Neural cell (in vitro differentiated cells): ENCODE measurements around the gene PTPN22.

Experiments used
- EZH2 ChIP-seq: fragments of 200-600, 300-800 bp; shearing (Covaris generic), sonication (generic); IDR thresholded peaks from 2 replicates; pipeline ENCODE4 v1.6.1; 2014; ENCODE audit warnings: antibody characterized with exemption, low read length, borderline replicate concordance, mild to moderate bottlenecking; ENCODE audit not compliant: insufficient read depth, poor library complexity, severe bottlenecking
- MXI1 ChIP-seq: fragments of 450-650 bp; conservative IDR thresholded peaks from 2 replicates; pipeline ENCODE4 v1.6.1; 2014; ENCODE audit warnings: antibody characterized with exemption, mild to moderate bottlenecking; ENCODE audit not compliant: poor library complexity, severe bottlenecking
- POLR2AphosphoS5 ChIP-seq: IDR thresholded peaks from 2 replicates; pipeline ENCODE4 v1.6.1; 2012
- RAD21 ChIP-seq: fragments of 450-650 bp; conservative IDR thresholded peaks from 2 replicates; pipeline ENCODE4 v1.6.1; 2014; ENCODE audit warnings: antibody characterized with exemption, mild to moderate bottlenecking, moderate library complexity
- REST ChIP-seq: IDR thresholded peaks from 2 replicates; pipeline ENCODE4 v1.6.1; 2012; ENCODE audit warnings: borderline replicate concordance
- SMC3 ChIP-seq: fragments of 450-650 bp; conservative IDR thresholded peaks from 2 replicates; pipeline ENCODE4 v1.6.1; 2014; ENCODE audit warnings: antibody characterized with exemption, mild to moderate bottlenecking, moderate library complexity; ENCODE audit not compliant: poor library complexity
- TAF1 ChIP-seq: IDR thresholded peaks from 2 replicates; pipeline ENCODE4 v1.6.1; 2012; ENCODE audit warnings: low read depth
- TF ChIP-seq, protein P1 (sequence below): fragments of 450-650 bp; IDR thresholded peaks from 2 replicates; pipeline ENCODE4 v1.5.1; 2014; ENCODE audit warnings: antibody characterized with exemption, mild to moderate bottlenecking, moderate library complexity; ENCODE audit not compliant: poor library complexity, severe bottlenecking

GRCh38 chr1:113813218-113813617, 58.3 kb downstream of the PTPN22 start:
- TF ChIP-seq SMC3 (no peak), MXI1 (no peak), REST (no peak), POLR2AphosphoS5 (no peak), RAD21 (no peak), TAF1 (no peak), EZH2 (no peak)
- TF ChIP-seq, protein P1, sequence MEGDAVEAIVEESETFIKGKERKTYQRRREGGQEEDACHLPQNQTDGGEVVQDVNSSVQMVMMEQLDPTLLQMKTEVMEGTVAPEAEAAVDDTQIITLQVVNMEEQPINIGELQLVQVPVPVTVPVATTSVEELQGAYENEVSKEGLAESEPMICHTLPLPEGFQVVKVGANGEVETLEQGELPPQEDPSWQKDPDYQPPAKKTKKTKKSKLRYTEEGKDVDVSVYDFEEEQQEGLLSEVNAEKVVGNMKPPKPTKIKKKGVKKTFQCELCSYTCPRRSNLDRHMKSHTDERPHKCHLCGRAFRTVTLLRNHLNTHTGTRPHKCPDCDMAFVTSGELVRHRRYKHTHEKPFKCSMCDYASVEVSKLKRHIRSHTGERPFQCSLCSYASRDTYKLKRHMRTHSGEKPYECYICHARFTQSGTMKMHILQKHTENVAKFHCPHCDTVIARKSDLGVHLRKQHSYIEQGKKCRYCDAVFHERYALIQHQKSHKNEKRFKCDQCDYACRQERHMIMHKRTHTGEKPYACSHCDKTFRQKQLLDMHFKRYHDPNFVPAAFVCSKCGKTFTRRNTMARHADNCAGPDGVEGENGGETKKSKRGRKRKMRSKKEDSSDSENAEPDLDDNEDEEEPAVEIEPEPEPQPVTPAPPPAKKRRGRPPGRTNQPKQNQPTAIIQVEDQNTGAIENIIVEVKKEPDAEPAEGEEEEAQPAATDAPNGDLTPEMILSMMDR = no peak
